GM19452 (cell line): ENCODE measurements around the gene STARD8.
"Not testable (repeated sequence)": the region's sequence is repeated elsewhere in the genome, so short reads cannot be mapped to it uniquely, and the experiment has no call there.

Source experiments
- ATAC-seq: cut with Tn5 transposase; IDR thresholded peaks from one replicate; pipeline ENCODE4 v1.9.1; 2021; ENCODE audit not compliant: unreplicated experiment

STARD8 gene

DNA sequence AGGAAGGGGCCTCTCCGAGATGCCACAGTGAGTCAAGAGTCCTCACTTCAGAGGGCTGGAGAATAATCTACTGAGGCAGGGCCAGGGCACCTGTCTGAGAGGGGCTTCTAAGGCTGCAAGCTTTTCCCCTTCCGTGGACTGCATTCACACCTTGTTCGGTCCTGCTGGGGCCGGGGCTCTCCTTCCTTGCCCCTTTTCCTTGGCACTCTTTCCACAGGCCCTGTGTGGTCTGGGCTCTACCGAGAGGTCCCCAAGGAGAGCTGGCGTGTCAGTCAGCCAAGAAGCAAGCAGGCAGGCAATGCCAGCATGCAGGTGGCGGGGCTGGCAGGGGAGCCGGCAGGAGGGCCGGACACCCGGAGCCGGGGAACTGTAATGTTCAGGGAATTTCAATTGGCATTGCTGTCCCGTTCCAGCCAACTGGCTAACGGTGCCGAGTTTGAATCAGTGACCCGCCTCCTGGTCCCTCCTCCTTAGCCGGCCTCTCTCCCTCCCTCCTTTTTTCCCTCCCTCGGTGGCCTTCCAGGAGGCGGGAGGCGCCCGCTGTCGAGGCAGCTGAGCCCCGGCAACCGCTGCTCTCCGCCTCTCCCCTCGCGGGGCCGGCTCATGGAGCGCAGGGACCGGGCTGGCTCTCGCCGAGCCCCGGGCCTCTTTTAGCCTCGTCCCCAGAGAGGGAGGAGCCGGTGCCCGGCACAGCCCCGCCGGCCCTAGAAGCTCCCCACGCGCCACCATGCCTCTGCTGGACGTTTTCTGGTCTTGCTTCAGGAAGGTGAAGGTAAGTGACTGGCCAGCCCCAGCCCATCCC lies at the start of gene STARD8:
Gene STARD8 (plus strand): TSS at position 511 of the 802 bp plus-strand sequence. CDS start 217 bp downstream, at position 728.
- ATAC-seq = no peak

DNA sequence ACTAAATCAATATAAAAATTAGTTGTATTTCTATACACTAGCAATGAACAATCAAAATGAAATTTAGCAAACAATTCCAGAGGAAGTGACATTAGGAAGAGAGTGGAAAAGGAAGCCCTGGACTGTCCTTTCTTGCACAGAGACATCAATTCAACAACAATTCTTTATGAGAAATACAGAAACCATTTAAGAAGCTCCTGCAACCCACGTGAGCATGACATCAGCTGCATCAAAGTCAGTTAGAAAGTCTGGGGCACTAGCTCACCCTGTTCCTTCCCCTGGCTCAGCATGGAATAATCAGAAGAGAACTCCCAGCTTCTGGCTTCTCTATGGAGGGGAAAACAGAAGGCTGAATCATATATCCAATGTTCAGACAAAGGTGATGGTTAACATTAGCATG lies 48.6 kb upstream of the STARD8 start:
- no peak for ATAC-seq

- ATAC-seq = no peak
Measured at GRCh38 chrX:68599256-68600152, 48.0 kb upstream of the STARD8 start.

DNA sequence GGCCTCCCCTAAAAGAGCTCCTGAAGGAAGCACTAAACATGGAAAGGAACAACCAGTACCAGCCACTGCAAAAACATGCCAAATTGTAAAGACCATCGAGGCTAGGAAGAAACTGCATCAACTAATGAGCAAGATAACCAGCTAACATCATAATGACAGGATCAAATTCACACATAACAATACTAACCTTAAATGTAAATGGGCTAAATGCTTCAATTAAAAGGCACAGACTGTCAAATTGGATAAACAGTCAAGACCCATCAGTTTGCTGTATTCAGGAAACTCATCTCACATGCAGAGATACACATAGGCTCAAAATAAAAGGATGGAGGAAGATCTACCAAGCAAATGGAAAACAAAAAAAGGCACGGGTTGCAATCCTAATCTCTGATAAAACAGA lies 43.2 kb upstream of the STARD8 start:
- not testable (repeated sequence) for ATAC-seq

- ATAC-seq = not testable (repeated sequence)
Measured at GRCh38 chrX:68614733-68615132, 32.7 kb upstream of the STARD8 start.

- no peak for ATAC-seq
Measured at GRCh38 chrX:68627986-68628385, 19.5 kb upstream of the STARD8 start.

GRCh38 chrX:68629936-68630335 lies 17.5 kb upstream of the STARD8 start:
- ATAC-seq = not testable (repeated sequence)

DNA sequence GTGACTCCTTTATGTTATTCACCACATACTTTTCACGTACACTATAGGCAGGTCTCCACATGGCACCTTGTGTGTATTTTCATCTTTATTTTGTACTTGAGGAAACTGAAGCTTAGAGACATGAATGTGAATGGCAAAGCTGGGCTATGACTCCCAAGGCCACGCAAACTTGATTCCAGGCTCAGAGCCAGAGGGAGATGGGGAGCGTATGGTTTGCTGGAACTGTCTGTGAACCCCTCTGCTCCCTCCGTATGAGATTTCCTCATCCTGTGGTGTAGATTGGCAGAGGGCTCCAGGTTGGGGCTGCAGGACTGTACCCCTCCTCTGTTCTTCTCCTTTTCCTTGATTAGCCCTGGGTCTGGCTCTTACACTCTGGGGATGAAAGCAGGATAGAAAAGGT lies 16.1 kb upstream of the STARD8 start:
- ATAC-seq = no peak

- ATAC-seq = no peak
Measured at GRCh38 chrX:68632491-68632890, 15.0 kb upstream of the STARD8 start.

- ATAC-seq = no peak
Measured at GRCh38 chrX:68633981-68634380, 13.5 kb upstream of the STARD8 start.

- ATAC-seq = no peak
Measured at GRCh38 chrX:68634649-68635227, 12.7 kb upstream of the STARD8 start.

DNA sequence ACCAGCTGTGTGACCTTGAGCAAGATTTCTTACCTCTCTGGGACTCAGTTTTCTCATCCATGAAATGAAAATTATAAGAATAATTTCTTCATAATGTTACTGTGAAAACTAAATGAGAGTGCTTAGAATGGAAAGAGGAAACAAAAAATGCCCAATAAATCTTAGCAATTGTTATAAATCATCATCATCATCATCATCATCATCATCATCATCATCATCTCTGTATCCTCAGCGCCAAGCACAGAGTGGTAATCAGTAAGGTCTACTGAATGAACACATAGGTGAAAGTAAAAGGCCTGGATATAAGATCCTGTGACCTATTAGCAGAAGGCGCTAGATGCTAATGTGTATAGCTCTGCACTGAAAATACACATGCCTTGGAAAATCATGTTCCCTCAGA lies 6.8 kb upstream of the STARD8 start:
- ATAC-seq = no peak

DNA sequence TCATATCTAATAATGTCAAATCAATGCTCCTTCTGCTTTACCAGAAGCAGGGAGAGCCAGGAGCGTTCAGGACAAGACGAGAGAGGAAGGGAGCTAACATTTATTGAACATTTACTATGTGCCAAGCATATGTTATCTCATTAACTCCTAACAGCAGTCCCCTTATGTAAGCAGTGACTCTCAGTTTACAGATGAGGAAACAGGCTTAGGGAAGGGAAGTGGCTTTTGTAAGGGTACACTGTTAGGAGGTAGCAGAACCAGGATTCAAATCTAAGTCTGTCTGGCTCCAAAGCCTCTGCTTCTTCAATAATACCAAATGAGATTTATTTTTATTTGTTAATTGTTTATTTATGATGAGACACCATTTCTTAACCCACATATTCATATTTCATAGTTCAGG lies 2.6 kb upstream of the STARD8 start:
- no peak for ATAC-seq

DNA sequence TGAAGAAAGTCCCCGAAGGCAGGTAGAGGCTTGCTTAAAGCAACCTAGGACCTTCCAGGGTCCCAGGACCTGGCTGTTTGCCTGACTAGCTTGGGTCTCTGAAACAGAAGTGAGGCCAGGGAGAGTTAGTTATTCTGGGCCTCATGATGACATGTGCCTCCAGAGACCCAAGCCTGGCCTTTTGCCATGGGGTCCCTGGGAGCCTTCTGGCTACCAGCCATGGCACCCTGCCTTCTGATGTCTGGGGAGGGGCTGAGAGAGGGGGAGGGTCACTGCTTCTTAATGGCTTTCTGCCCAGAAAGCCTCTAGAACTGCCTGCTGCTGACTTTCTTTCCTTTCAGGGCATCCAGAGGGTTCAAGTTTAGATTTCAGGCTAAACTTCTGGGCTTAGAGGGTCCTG lies 1.0 kb upstream of the STARD8 start:
- ATAC-seq = no peak

GRCh38 chrX:68648960-68649359 lies 1.5 kb downstream of the STARD8 start:
- ATAC-seq = no peak

DNA sequence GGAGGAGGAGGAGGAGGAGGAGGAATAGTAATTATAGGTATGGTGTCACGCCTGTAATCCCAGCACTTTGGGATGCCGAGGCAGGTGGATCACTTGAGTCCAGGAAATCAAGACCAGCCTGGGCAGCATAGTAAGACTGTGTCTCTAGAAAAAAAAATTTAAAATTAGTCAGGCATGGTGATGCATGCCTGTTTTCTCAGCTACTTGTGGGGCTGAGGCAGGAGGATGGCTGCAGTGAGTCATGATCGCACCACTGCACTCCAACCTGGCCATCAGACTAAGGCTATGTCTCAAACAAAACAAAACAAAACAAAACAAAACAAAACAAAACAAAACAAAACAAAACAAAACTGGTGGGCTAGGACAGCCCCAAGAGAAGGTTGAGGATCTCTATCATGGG lies 3.0 kb downstream of the STARD8 start:
- ATAC-seq = no peak

GRCh38 chrX:68651110-68651509 lies 3.6 kb downstream of the STARD8 start:
- no peak for ATAC-seq

DNA sequence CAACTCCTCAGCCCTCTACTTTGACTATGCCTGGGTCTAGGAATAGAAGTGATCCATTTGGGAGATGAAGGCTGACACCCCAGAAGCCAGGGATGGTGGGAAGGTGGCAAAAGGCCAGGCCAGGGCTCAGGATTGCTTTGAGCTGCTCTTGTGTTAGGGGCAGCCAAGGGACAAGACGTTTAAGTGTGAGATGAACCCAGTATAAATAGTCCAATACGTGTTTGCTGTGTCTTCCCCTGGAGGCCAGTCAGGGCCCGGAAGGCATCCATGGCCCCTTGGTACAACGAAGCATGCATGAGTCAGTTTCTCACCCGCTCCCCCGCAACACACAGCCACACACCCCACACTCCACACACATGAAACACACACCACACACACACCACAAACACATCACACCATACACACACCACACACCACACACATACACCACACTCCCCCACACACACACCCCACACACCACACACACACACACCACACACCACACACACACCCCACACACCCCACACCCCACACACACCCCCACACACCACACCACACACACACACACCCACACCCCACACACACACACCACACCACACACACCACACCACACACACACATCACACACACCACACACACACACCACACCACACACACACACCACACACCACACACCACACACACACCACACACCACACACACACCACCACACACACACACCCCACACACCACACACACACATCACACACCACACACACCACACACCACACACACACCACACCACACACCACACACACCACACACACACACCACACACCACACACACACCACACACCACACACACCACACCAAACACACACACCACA lies 5.1 kb downstream of the STARD8 start:
- ATAC-seq = no peak

- ATAC-seq = no peak
Measured at GRCh38 chrX:68654693-68655092, 7.2 kb downstream of the STARD8 start.

- ATAC-seq = not testable (repeated sequence)
Measured at GRCh38 chrX:68656473-68656872, 9.0 kb downstream of the STARD8 start.

- no peak for ATAC-seq
Measured at GRCh38 chrX:68658530-68658929, 11.1 kb downstream of the STARD8 start.
